PFSK-1 (cell line): Measurements from ENCODE around the gene SSTR3.

Source experiments
- FOXP2 ChIP-seq: optimal IDR thresholded peaks from 2 replicates; pipeline ENCODE3; 2011; ENCODE audit warnings: borderline replicate concordance, control low read depth, inconsistent platforms; ENCODE audit not compliant: insufficient read depth; ENCODE audit errors: extremely low read length, extremely low read depth
- POLR2AphosphoS5 ChIP-seq: IDR thresholded peaks from 2 replicates; pipeline ENCODE4 v1.6.1; 2012; ENCODE audit warnings: low read depth, mild to moderate bottlenecking, control low read depth, low read length, moderate library complexity
- REST ChIP-seq, 2 experiments: IDR thresholded peaks; 2 replicates each; pipeline versions ENCODE4 v1.6.1 to v1.8.0; 2011 to 2012; ENCODE audit warnings: low read depth in 2 of 2, low read length in 2 of 2, control low read depth in 1 of 2, inconsistent platforms in 1 of 2, mild to moderate bottlenecking in 1 of 2, moderate library complexity in 1 of 2; ENCODE audit not compliant: insufficient read depth in 1 of 2
- SIN3A ChIP-seq: IDR thresholded peaks from 2 replicates; pipeline ENCODE4 v1.6.1; 2012; ENCODE audit warnings: mild to moderate bottlenecking, low read length, moderate library complexity, borderline replicate concordance; ENCODE audit not compliant: insufficient read depth
- TAF1 ChIP-seq: IDR thresholded peaks from 2 replicates; pipeline ENCODE4 v1.6.1; 2012; ENCODE audit warnings: low read length, control low read depth, borderline replicate concordance; ENCODE audit not compliant: insufficient read depth

SSTR3 gene

GRCh38 chr22:37176464-37177061 lies 35.7 kb downstream of the SSTR3 start:
- TF ChIP-seq POLR2AphosphoS5: no peak
- 0 out of 2 replicates have a peak, but pooled peaks have one; percentile 32 for TF ChIP-seq SIN3A

GRCh38 chr22:37175414-37176281 lies 36.6 kb downstream of the SSTR3 start:
- TF ChIP-seq TAF1 (no peak), FOXP2 (no peak)

GRCh38 chr22:37174964-37175363 lies 37.3 kb downstream of the SSTR3 start:
- no peak for TF ChIP-seq SIN3A
- no peak for TF ChIP-seq FOXP2
- no peak for TF ChIP-seq TAF1
- no peak for TF ChIP-seq REST (IDR thresholded peaks at IDR 0.05; ENCODE audit: insufficient read depth in 1 of 2, low read depth in 2 of 2, low read length in 2 of 2)
- no peak for TF ChIP-seq POLR2AphosphoS5

GRCh38 chr22:37173709-37174108 lies 38.6 kb downstream of the SSTR3 start:
- TF ChIP-seq TAF1 (no peak), POLR2AphosphoS5 (no peak), REST (IDR thresholded peaks at IDR 0.05; ENCODE audit: insufficient read depth in 1 of 2, low read depth in 2 of 2, low read length in 2 of 2) (no peak), SIN3A (no peak), FOXP2 (no peak)

GRCh38 chr22:37172266-37173245 lies 39.7 kb downstream of the SSTR3 start:
- no peak for TF ChIP-seq POLR2AphosphoS5
- no peak for TF ChIP-seq SIN3A
- TF ChIP-seq REST (IDR thresholded peaks at IDR 0.05; ENCODE audit: insufficient read depth in 1 of 2, low read depth in 2 of 2, low read length in 2 of 2): no peak
- no peak for TF ChIP-seq TAF1
- TF ChIP-seq FOXP2: no peak
